Thyroid gland (tissue), 4 donors: Measurements from ENCODE around the gene TAS2R41. TPM values are rescaled to one million over a fixed set of nuclear protein-coding genes. Genes with fewer than 3 reads are reported as not detected.
"Not testable (repeated sequence)": the region's sequence is repeated elsewhere in the genome, so short reads cannot be mapped to it uniquely, and the experiment has no call there.

Experiments
- DNase-seq, 2 donors: peaks; one replicate each; pipeline ENCODE4 v3.0.0-alpha.2; 2019
- H3K27ac ChIP-seq, 3 donors: fragments of 200-600 bp; sonication (generic); 1 replicate in 2 of 3; 2 replicates in 1 of 3; pipeline ENCODE4 v1.5.1; 2016 to 2019; ENCODE audit warnings: mild to moderate bottlenecking in 1 of 3, moderate library complexity in 1 of 3
- H3K27me3 ChIP-seq: fragments of 200-600 bp; sonication (generic); one replicate; pipeline ENCODE4 v1.5.1; 2019
- H3K36me3 ChIP-seq, 2 donors: fragments of 200-600 bp; sonication (generic); one replicate each; pipeline ENCODE4 v1.5.1; 2016 to 2019
- H3K4me1 ChIP-seq, 2 donors: fragments of 200-600 bp; sonication (generic); one replicate each; pipeline ENCODE4 v1.5.1; 2017 to 2019
- H3K4me3 ChIP-seq, 3 donors: fragments of 200-600 bp; sonication (generic); replicated peaks in 1 of 3; 1 replicate in 2 of 3; 2 replicates in 1 of 3; pipeline ENCODE4 v1.5.1; 2016; ENCODE audit warnings: mild to moderate bottlenecking in 1 of 3
- H3K9me3 ChIP-seq: fragments of 200-600 bp; sonication (generic); one replicate; pipeline ENCODE4 v1.5.1; 2017
- POLR2A ChIP-seq, 2 donors: fragments of 450-650 bp; IDR thresholded peaks; one replicate each; pipeline ENCODE4 v1.6.1; 2017; ENCODE audit warnings: antibody characterized with exemption in 2 of 2, mild to moderate bottlenecking in 2 of 2, moderate library complexity in 1 of 2
- WGBS, 2 donors: methylation state at CpG; one replicate each; pipeline ENCODE4 v1.1.5; 2017; 5-methylcytosine and 5-hydroxymethylcytosine counted together
- intact Hi-C: fragments of 100-400 bp; cut with DNase I; formaldehyde crosslinking; loops from one replicate; pipeline ENCODE4 v1.15.1; 2023
- total RNA-seq, 4 donors: library from RNA; depleted of rRNA; stranded (reverse); fragments of >200 nt; gene quantifications; one replicate each; pipeline ENCODE4 v1.2.3, GENCODE V29; 2016
- TF ChIP-seq, protein P1 (sequence below), 6 experiments: fragments of 200-600 bp in 3 of 6; fragments of 450-650 bp in 3 of 6; sonication (generic) in 3 of 6; IDR thresholded peaks; one replicate each; pipeline ENCODE4 v1.5.1; 2016 to 2019; ENCODE audit warnings: antibody characterized with exemption in 6 of 6, mild to moderate bottlenecking in 2 of 6, inconsistent platforms in 1 of 6, moderate library complexity in 1 of 6

Gene TAS2R41
- total RNA-seq, 4 donors from 2014 or later = not detected

GRCh38 chr7:143484119-143484518, 6.4 kb downstream of the TAS2R41 start:
- Histone ChIP-seq H3K27ac (no peak overlapping the region), H3K4me3 (no peak overlapping the region), H3K9me3 (no peaks in the 10 kb centered on the region), H3K4me1 (peaks cover 5 to 11% of the 10 kb centered on the region in 2 donors), H3K27me3 (no peaks in the 10 kb centered on the region), H3K36me3 (no peaks in the 10 kb centered on the region)
- no peak for DNase-seq
- TF ChIP-seq, protein P1, sequence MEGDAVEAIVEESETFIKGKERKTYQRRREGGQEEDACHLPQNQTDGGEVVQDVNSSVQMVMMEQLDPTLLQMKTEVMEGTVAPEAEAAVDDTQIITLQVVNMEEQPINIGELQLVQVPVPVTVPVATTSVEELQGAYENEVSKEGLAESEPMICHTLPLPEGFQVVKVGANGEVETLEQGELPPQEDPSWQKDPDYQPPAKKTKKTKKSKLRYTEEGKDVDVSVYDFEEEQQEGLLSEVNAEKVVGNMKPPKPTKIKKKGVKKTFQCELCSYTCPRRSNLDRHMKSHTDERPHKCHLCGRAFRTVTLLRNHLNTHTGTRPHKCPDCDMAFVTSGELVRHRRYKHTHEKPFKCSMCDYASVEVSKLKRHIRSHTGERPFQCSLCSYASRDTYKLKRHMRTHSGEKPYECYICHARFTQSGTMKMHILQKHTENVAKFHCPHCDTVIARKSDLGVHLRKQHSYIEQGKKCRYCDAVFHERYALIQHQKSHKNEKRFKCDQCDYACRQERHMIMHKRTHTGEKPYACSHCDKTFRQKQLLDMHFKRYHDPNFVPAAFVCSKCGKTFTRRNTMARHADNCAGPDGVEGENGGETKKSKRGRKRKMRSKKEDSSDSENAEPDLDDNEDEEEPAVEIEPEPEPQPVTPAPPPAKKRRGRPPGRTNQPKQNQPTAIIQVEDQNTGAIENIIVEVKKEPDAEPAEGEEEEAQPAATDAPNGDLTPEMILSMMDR (IDR thresholded peaks at IDR 0.05) = no peak
- TF ChIP-seq POLR2A (IDR thresholded peaks at IDR 0.05) = no peak
- intact Hi-C loops = no loop called here
- 34 to 45% methylated on average over 3 of the region's 3 CpGs for WGBS, 2 donors

- Histone ChIP-seq H3K4me3 (no peak overlapping the region), H3K36me3 (no peaks in the 10 kb centered on the region), H3K4me1 (peaks cover 5 to 11% of the 10 kb centered on the region in 2 donors), H3K27me3 (no peaks in the 10 kb centered on the region), H3K27ac (no peak overlapping the region), H3K9me3 (no peaks in the 10 kb centered on the region)
- TF ChIP-seq, protein P1 (IDR thresholded peaks at IDR 0.05) = no peak
- no peak for TF ChIP-seq POLR2A (IDR thresholded peaks at IDR 0.05)
- DNase-seq = no peak
- intact Hi-C loops = no loop called here
Measured at GRCh38 chr7:143485094-143485493, 7.4 kb downstream of the TAS2R41 start.

- TF ChIP-seq, protein P1 (IDR thresholded peaks at IDR 0.05) = no peak
- TF ChIP-seq POLR2A (IDR thresholded peaks at IDR 0.05) = no peak
- DNase-seq = no peak
- intact Hi-C loops = no loop called here
- Histone ChIP-seq H3K9me3 (no peaks in the 10 kb centered on the region), H3K4me1 (peaks cover 5 to 11% of the 10 kb centered on the region in 2 donors), H3K4me3 (no peak overlapping the region), H3K36me3 (no peaks in the 10 kb centered on the region), H3K27ac (no peak overlapping the region), H3K27me3 (no peaks in the 10 kb centered on the region)
- 86 to 88% methylated on average over 6 of the region's 6 CpGs for WGBS, 2 donors
Measured at GRCh38 chr7:143485500-143485899, 7.8 kb downstream of the TAS2R41 start.

DNA sequence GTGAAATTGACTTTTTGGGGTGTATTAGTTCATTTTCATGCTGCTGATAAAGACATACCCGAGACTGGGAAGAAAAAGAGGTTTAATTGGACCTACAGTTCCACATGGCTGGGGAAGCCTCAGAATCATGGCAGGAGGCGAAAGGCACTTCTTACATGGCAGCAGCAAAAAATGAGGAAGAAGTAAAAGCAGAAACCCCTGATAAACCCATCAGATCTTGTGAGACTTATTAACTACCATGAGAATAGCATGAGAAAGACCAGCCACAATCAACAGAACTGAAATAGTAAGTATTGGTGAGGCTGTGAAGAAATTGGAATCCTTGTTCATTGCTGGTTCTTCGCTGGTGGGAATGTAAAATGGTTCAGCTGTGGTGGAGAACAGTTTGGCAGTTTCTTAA, 8.6 kb downstream of the TAS2R41 start:
- H3K9me3 ChIP-seq, H3K27ac ChIP-seq, intact Hi-C loops, DNase-seq, H3K36me3 ChIP-seq, H3K4me3 ChIP-seq, H3K27me3 ChIP-seq: not testable (repeated sequence)
- 90 to 95% methylated on average over 3 of the region's 3 CpGs for WGBS, 2 donors
- H3K4me1 ChIP-seq = peaks cover 5 to 11% of the 10 kb centered on the region in 2 donors

DNA sequence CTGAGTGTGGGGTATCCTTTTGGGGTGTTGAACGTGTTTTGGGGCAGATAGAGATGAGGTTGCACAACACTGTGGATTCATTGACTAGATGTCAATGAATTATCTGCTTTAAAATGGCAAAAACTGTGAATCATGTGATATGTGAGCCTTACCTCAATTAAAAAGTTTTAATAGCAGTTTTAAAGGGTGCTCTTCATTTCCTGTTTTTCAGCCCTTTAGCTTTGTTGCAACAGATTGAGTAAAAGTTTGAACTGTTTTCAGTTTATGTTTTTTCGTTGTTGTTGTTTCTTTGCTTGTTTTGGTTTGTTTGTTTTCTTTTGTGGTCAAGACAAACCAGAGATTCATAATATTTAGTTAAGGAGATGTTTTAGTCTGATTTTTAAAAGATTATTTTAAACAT, 9.4 kb downstream of the TAS2R41 start:
- 80 to 85% methylated on average over 2 of the region's 2 CpGs for WGBS, 2 donors
- H3K4me3 ChIP-seq = no peak overlapping the region
- TF ChIP-seq, protein P1 (IDR thresholded peaks at IDR 0.05) = no peak
- no peak for TF ChIP-seq POLR2A (IDR thresholded peaks at IDR 0.05)
- no peak for DNase-seq
- no peaks in the 10 kb centered on the region for H3K27me3 ChIP-seq
- H3K4me1 ChIP-seq = peaks cover 5 to 11% of the 10 kb centered on the region in 2 donors
- intact Hi-C loops = no loop called here
- H3K9me3 ChIP-seq = no peaks in the 10 kb centered on the region
- H3K36me3 ChIP-seq = no peaks in the 10 kb centered on the region
- H3K27ac ChIP-seq = peak overlapping the region in 1 of 3 donors; percentile 33

DNA sequence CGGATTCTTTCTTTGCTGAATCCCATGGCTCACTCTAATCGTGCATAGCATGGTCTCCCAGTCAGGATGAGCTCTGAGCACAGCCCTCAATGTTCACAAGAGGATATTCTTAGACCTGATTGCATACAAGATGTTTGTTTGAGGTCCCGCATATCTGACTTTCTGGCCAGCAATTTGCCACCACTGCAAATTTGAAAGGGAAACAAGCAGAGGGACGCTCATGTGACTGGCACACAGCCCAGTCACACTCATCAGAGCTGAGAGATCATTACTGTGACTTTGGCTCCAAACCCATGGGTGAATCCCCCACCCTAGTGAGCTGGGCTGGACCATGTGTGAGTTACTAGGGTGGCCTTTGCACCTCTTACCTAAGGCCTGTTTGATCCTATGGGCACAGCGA, 9.9 kb downstream of the TAS2R41 start:
- peak; percentile 78 to 80 for DNase-seq
- Histone ChIP-seq H3K27me3 (no peaks in the 10 kb centered on the region), H3K4me1 (peaks cover 5 to 11% of the 10 kb centered on the region in 2 donors), H3K9me3 (no peaks in the 10 kb centered on the region), H3K36me3 (no peaks in the 10 kb centered on the region), H3K27ac (peak overlapping the region in 1 of 3 donors; percentile 33), H3K4me3 (no peak overlapping the region)
- TF ChIP-seq, protein P1 (IDR thresholded peaks at IDR 0.05) = no peak
- TF ChIP-seq POLR2A (IDR thresholded peaks at IDR 0.05) = peak in 1 of 2 donors; percentile 6
- WGBS, 2 donors = 26 to 28% methylated on average over 5 of the region's 5 CpGs
- intact Hi-C loops = no loop called here
